Heart left ventricle (tissue), 16 donors: ENCODE data around the gene STK11IP. TPM values are rescaled to one million over a fixed set of nuclear protein-coding genes. Genes with fewer than 3 reads are reported as not detected.

Experiments used
- ATAC-seq, 4 donors: fragments of 200-7000 bp; cut with Tn5 transposase; one replicate each; pipeline ENCODE4 v1.9.1; 2020 to 2022; ENCODE audit warnings: moderate library complexity in 4 of 4, mild to moderate bottlenecking in 3 of 4, moderate number of reproducible peaks in 1 of 4
- DNase-seq, 5 donors: peaks; one replicate each; pipeline ENCODE4 v3.0.0-alpha.2; 2020
- H3K27ac ChIP-seq, 12 donors: fragments of 200-600 bp; sonication (generic) in 4 of 12; one replicate each; pipeline versions ENCODE4 v1.5.0 to v1.8.0; 2016 to 2022; ENCODE audit warnings: mild to moderate bottlenecking in 2 of 12
- H3K27me3 ChIP-seq, 9 donors: fragments of 200-600 bp; sonication (generic) in 2 of 9; one replicate each; pipeline versions ENCODE4 v1.5.1 to v1.8.0; 2016 to 2022; ENCODE audit warnings: mild to moderate bottlenecking in 3 of 9
- H3K36me3 ChIP-seq, 9 donors: fragments of 200-600 bp; sonication (generic) in 2 of 9; one replicate each; pipeline versions ENCODE4 v1.5.0 to v1.8.0; 2018 to 2022; ENCODE audit warnings: mild to moderate bottlenecking in 2 of 9
- H3K4me1 ChIP-seq, 12 donors: fragments of 200-600 bp; sonication (generic) in 4 of 12; one replicate each; pipeline versions ENCODE4 v1.5.0 to v1.8.0; 2016 to 2022; ENCODE audit warnings: mild to moderate bottlenecking in 3 of 12
- H3K4me3 ChIP-seq, 12 donors: fragments of 200-600 bp; sonication (generic) in 4 of 12; one replicate each; pipeline versions ENCODE4 v1.5.0 to v1.8.0; 2017 to 2022; ENCODE audit warnings: mild to moderate bottlenecking in 9 of 12, moderate library complexity in 4 of 12
- H3K9me3 ChIP-seq, 12 donors: fragments of 200-600 bp; sonication (generic) in 4 of 12; one replicate each; pipeline versions ENCODE4 v1.5.0 to v1.8.0; 2016 to 2022; ENCODE audit warnings: mild to moderate bottlenecking in 1 of 12
- CTCF ChIP-seq, 12 donors: fragments of 200-600 bp; sonication (generic) in 4 of 12; IDR thresholded peaks; one replicate each; pipeline versions ENCODE4 v1.5.0 to v1.8.0; 2018 to 2022; ENCODE audit warnings: antibody characterized with exemption in 12 of 12, mild to moderate bottlenecking in 5 of 12
- POLR2A ChIP-seq, 2 donors: fragments of 450-650 bp; IDR thresholded peaks; one replicate each; pipeline ENCODE4 v1.6.1; 2017; ENCODE audit warnings: antibody characterized with exemption in 2 of 2, mild to moderate bottlenecking in 2 of 2, moderate library complexity in 2 of 2
- WGBS, 4 donors: extraction: QIAGEN DNeasy Blood & Tissue Kit in 2 of 4; methylation state at CpG; one replicate each; pipeline versions ENCODE4 v1.1.5 to v1.1.7; 2013 to 2018; 5-methylcytosine and 5-hydroxymethylcytosine counted together
- intact Hi-C, 10 donors: fragments of 100-400 bp; cut with DNase I; formaldehyde crosslinking; loops; one replicate each; pipeline versions ENCODE4 v1.11.1 to v1.14.2; 2022
- polyA plus RNA-seq, 2 donors: library from polyadenylated mRNA; stranded (reverse); fragments of 200-250 nt; gene quantifications; one replicate each; pipeline ENCODE4 v1.2.3, GENCODE V29; 2013
- total RNA-seq, 9 donors: library from RNA; depleted of rRNA in 2 of 9; stranded (reverse); fragments of >200 nt in 2 of 9; fragmentation: NEBNext Ultra II Directional in 3 of 9; extraction: Animal tissue kit (Norgen Biotek cat#: 25700) in 3 of 9; gene quantifications; one replicate each; pipeline versions ENCODE4 v1.1.0 to v1.2.4, GENCODE V29; 2016 to 2023
- donor health status: ischemic (EF 13 %, LVEDD 7.1; RV severe dilation, severe dysfunction).
- donor health status: healthy with polysubstance abuse.
- donor health status: DM: no; HTN: yes; CAD: no.
- donor health status: DM: no; HTN: no; CAD: no.
- donor health status: ischemic (EF 25% LVEDD 6.9; RV normal size, moderate dysfunction).
- donor health status: ischemic (EF 25% LVEDD 5.7; RV mildly dilated, moderate dysfunction).
- donor health status: healthy.
- donor health status: DM: yes; HTN: yes; CAD: no.
- donor health status: ischemic (EF 35%, LVEDD 5.7; RV mildly dilated, moderate dysfunction).
- donor health status: nonischemic (EF 11% LVEDD 7.7; RV severe dilation, severe dysfunction).
- donor health status: DM: yes; HTN: yes; CAD: no.
- donor health status: PGD.
- donor health status: ischemic (EF 29% LVEDD 5.4; RV normal size, mild dysfunction).
- donor health status: nonischemic (EF 23%, LVEDD 6.1; RV moderate dilation, normal function).

Gene STK11IP
- total and polyA plus RNA-seq, 11 donors = 7.3 to 24.1 (median 14.9) TPM

- TF ChIP-seq CTCF (IDR thresholded peaks at IDR 0.05) (peak in 1 of 12 donors; percentile 22), POLR2A (IDR thresholded peaks at IDR 0.05) (no peak)
- H3K9me3 ChIP-seq = no peaks in the 10 kb centered on the region
- ATAC-seq (no peak), DNase-seq (no peak)
- peaks cover 0 to 38% (median 0%) of the 10 kb centered on the region in 9 donors for H3K36me3 ChIP-seq
- peak overlapping the region; percentile 2 to 98 (median 63) for H3K27ac ChIP-seq
- intact Hi-C loops = loop anchor here in 3 of 10 donors (5.0 to 10.0 kb wide), 3 partner anchors 71 to 214 kb away; no protein-coding TSS in a partner anchor
- H3K4me1 ChIP-seq = peaks cover 0 to 75% (median 19%) of the 10 kb centered on the region in 12 donors
- 56 to 62% (median 59%) methylated on average over 15 to 17 of the region's 17 CpGs for WGBS, 4 donors
- H3K4me3 ChIP-seq = no peak overlapping the region
- H3K27me3 ChIP-seq = no peaks in the 10 kb centered on the region
These were observed 40.7 kb downstream of the STK11IP start for GRCh38 chr2:219638217-219638947.

- peaks cover 0 to 30% (median 0%) of the 10 kb centered on the region in 9 donors for H3K36me3 ChIP-seq
- WGBS, 4 donors = 39 to 61% (median 53%) methylated on average over 23 to 24 of the region's 24 CpGs
- H3K4me1 ChIP-seq = peaks cover 0 to 75% (median 22%) of the 10 kb centered on the region in 12 donors
- ATAC-seq (peak in 3 of 4 donors; percentile 21 to 37 (median 21)), DNase-seq (peak in 3 of 5 donors; percentile 49 to 81 (median 77))
- H3K9me3 ChIP-seq = no peaks in the 10 kb centered on the region
- TF ChIP-seq CTCF (IDR thresholded peaks at IDR 0.05) (no peak), POLR2A (IDR thresholded peaks at IDR 0.05) (no peak)
- intact Hi-C loops = loop anchor here in 3 of 10 donors (5.0 to 10.0 kb wide), 3 partner anchors 72 to 214 kb away; no protein-coding TSS in a partner anchor
- no peaks in the 10 kb centered on the region for H3K27me3 ChIP-seq
- H3K4me3 ChIP-seq = no peak overlapping the region
- H3K27ac ChIP-seq = peak overlapping the region; percentile 2 to 98 (median 66)
These were observed 41.5 kb downstream of the STK11IP start for GRCh38 chr2:219638948-219639755.

- ATAC-seq (no peak), DNase-seq (no peak)
- Histone ChIP-seq H3K36me3 (peaks cover 0 to 19% (median 0%) of the 10 kb centered on the region in 9 donors), H3K27ac (peak overlapping the region in 10 of 12 donors; percentile 29 to 98 (median 74)), H3K27me3 (no peaks in the 10 kb centered on the region), H3K4me1 (peaks cover 0 to 81% (median 38%) of the 10 kb centered on the region in 12 donors), H3K4me3 (no peak overlapping the region), H3K9me3 (no peaks in the 10 kb centered on the region)
- TF ChIP-seq CTCF (IDR thresholded peaks at IDR 0.05) (no peak), POLR2A (IDR thresholded peaks at IDR 0.05) (no peak)
- intact Hi-C loops = loop anchor here (1.0 to 10.0 kb wide), 5 partner anchors 97 to 100 kb away; partner anchors contain the start of genes CHPF (in 9 of the 10) and TMEM198 (in 4 of the 10)
- WGBS, 4 donors = 39 to 58% (median 52%) methylated on average over 5 to 7 of the region's 7 CpGs
These were observed 43.9 kb downstream of the STK11IP start for GRCh38 chr2:219641390-219642068.
